ENCODE measurements around the gene SARS2.
"Not testable (repeated sequence)": the region's sequence is repeated elsewhere in the genome, so short reads cannot be mapped to it uniquely, and the experiment has no call there.

Gene SARS2

GRCh38 chr19:38929929-38930775, at the start of gene SARS2:
SARS2 (minus strand) TSS chr19:38930763; CDS start chr19:38930736, 27 bp downstream.
- peak; percentile 88 for DNase-seq (ENCODE audit: low read depth)

GRCh38 chr19:38979812-38980211, 49.2 kb upstream of the SARS2 start:
- DNase-seq (ENCODE audit: low read depth): no peak

GRCh38 chr19:38978326-38978689, 47.7 kb upstream of the SARS2 start:
- DNase-seq (ENCODE audit: low read depth): no peak

GRCh38 chr19:38977445-38978325, 47.1 kb upstream of the SARS2 start:
- peak; percentile 39 for DNase-seq (ENCODE audit: low read depth)

GRCh38 chr19:38975861-38976271, 45.3 kb upstream of the SARS2 start:
- DNase-seq (ENCODE audit: low read depth): no peak

GRCh38 chr19:38975214-38975860, 44.8 kb upstream of the SARS2 start, which contains the start of gene FBXO17:
FBXO17 (minus strand) TSS chr19:38975742; CDS start chr19:38950319, 25,423 bp downstream.
- no peak for DNase-seq (ENCODE audit: low read depth)

GRCh38 chr19:38974624-38975213, 44.2 kb upstream of the SARS2 start:
- no peak for DNase-seq (ENCODE audit: low read depth)

- DNase-seq (ENCODE audit: low read depth): no peak
Measured at GRCh38 chr19:38971672-38972071, 41.1 kb upstream of the SARS2 start.

GRCh38 chr19:38970664-38971532, 40.3 kb upstream of the SARS2 start:
- no peak for DNase-seq (ENCODE audit: low read depth)

- not testable (repeated sequence) for DNase-seq (ENCODE audit: low read depth)
Measured at GRCh38 chr19:38966149-38966548, 35.6 kb upstream of the SARS2 start.

- no peak for DNase-seq (ENCODE audit: low read depth)
Measured at GRCh38 chr19:38964738-38965137, 34.2 kb upstream of the SARS2 start.

GRCh38 chr19:38959618-38960017, 29.1 kb upstream of the SARS2 start:
- no peak for DNase-seq (ENCODE audit: low read depth)

- no peak for DNase-seq (ENCODE audit: low read depth)
Measured at GRCh38 chr19:38958301-38958700, 27.7 kb upstream of the SARS2 start.

GRCh38 chr19:38956264-38956663, 25.7 kb upstream of the SARS2 start:
- no peak for DNase-seq (ENCODE audit: low read depth)

- DNase-seq (ENCODE audit: low read depth): no peak
Measured at GRCh38 chr19:38953677-38954076, 23.1 kb upstream of the SARS2 start.

- no peak for DNase-seq (ENCODE audit: low read depth)
Measured at GRCh38 chr19:38952395-38953165, 22.0 kb upstream of the SARS2 start.

GRCh38 chr19:38951187-38951586, 20.6 kb upstream of the SARS2 start:
- no peak for DNase-seq (ENCODE audit: low read depth)

- peak; percentile 79 for DNase-seq (ENCODE audit: low read depth)
Measured at GRCh38 chr19:38949580-38950367, 19.2 kb upstream of the SARS2 start.
